ENCODE data around the gene MYBPHL. TPM values are rescaled to one million over a fixed set of nuclear protein-coding genes. Genes with fewer than 3 reads are reported as not detected.
A peak's percentile ranks its signal among the peaks of the same experiment; 100 is the strongest.

Gene MYBPHL
- total RNA-seq, 1 donor from 2014 or later = 3.6 TPM

DNA sequence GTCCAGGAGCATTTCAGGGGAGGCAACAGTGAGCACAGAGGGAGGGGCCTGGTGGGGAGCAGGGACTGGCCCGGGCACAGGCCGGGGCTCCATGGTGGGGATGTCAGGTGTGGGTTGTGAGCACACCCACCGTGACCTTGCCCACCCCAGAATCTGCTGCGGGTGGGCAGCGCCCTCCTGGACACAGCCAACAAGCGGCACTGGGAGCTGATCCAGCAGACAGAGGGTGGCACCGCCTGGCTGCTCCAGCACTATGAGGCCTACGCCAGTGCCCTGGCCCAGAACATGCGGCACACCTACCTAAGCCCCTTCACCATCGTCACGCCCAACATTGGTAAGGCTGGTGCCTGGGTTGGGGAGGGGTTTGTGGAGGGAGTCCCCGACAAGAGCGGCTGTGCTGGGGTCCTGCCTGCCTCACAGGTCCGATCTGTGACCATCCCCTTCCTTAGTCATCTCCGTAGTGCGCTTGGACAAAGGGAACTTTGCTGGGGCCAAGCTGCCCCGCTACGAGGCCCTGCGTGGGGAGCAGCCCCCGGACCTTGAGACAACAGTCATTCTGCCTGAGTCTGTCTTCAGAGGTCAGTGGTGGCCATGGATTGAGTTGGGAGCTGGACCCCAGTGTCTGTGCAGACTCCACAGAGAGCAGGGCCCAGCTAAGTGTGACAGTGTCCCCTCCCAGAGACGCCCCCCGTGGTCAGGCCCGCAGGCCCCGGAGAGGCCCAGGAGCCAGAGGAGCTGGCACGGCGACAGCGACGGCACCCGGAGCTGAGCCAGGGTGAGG lies 38.2 kb downstream of the MYBPHL start:
- H3K36me3 ChIP-seq = no peaks in the 10 kb centered on the region
- no peak overlapping the region for H3K27ac ChIP-seq
- H3K4me3 ChIP-seq = no peak overlapping the region
- H3K9me3 ChIP-seq = no peaks in the 10 kb centered on the region
- intact Hi-C loops (cut with DNase I) = no loop called here
- DNase-seq (peak; percentile 54), ATAC-seq (no peak)
- H3K27me3 ChIP-seq = no peaks in the 10 kb centered on the region
- TF ChIP-seq, protein P1, sequence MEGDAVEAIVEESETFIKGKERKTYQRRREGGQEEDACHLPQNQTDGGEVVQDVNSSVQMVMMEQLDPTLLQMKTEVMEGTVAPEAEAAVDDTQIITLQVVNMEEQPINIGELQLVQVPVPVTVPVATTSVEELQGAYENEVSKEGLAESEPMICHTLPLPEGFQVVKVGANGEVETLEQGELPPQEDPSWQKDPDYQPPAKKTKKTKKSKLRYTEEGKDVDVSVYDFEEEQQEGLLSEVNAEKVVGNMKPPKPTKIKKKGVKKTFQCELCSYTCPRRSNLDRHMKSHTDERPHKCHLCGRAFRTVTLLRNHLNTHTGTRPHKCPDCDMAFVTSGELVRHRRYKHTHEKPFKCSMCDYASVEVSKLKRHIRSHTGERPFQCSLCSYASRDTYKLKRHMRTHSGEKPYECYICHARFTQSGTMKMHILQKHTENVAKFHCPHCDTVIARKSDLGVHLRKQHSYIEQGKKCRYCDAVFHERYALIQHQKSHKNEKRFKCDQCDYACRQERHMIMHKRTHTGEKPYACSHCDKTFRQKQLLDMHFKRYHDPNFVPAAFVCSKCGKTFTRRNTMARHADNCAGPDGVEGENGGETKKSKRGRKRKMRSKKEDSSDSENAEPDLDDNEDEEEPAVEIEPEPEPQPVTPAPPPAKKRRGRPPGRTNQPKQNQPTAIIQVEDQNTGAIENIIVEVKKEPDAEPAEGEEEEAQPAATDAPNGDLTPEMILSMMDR (IDR thresholded peaks at IDR 0.05) = no peak
- H3K4me1 ChIP-seq = peaks cover 4% of the 10 kb centered on the region

DNA sequence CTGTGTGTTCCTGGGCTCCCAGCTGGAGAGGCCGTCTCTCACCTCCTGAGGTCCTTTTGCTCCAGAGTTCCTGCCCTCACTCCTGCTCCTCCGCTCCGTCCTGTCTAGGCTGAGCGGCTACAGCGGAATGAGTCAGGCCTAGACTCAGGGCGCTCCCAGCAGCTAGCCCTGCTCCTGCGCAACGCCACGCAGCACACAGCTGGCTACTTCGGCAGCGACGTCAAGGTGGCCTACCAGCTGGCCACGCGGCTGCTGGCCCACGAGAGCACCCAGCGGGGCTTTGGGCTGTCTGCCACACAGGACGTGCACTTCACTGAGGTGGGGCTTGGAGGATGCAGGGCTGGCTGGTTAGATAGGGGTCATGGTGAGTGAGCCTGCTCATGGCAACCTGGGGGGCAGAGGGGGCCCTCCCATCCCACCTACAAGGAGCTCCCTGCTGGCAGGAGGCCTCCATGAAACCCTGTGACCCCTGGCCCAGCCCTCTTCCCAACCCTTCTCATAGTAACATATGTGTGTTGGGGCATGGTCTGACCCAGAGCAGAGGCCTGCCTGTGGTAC lies 39.0 kb downstream of the MYBPHL start:
- intact Hi-C loops (cut with DNase I) = no loop called here
- TF ChIP-seq, protein P1 (IDR thresholded peaks at IDR 0.05) = no peak
- no peaks in the 10 kb centered on the region for H3K9me3 ChIP-seq
- H3K27ac ChIP-seq = no peak overlapping the region
- no peaks in the 10 kb centered on the region for H3K36me3 ChIP-seq
- no peaks in the 10 kb centered on the region for H3K27me3 ChIP-seq
- no peak overlapping the region for H3K4me3 ChIP-seq
- peaks cover 7% of the 10 kb centered on the region for H3K4me1 ChIP-seq
- ATAC-seq (no peak), DNase-seq (no peak)

DNA sequence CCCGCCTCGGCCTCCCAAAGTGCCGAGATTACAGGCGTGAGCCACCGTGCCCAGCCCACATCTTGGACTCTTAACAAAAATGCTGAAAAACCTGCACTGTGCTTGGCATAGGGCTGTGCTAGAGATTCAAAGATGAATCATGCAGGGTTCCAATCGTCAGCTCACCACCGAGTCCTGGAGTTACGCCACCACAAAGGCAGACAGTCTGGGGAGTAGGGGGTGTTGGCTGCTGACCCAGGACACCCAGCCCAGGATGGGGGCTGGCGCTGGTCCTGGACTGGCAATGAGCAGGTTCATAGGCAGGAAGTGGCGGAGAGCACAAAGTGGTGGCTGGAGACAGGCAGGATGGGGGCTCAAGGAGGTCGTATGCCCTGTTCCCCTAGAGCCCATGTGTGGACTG lies 39.8 kb downstream of the MYBPHL start:
- Histone ChIP-seq H3K27me3 (no peaks in the 10 kb centered on the region), H3K4me1 (peaks cover 7% of the 10 kb centered on the region), H3K9me3 (no peaks in the 10 kb centered on the region), H3K27ac (no peak overlapping the region), H3K36me3 (no peaks in the 10 kb centered on the region), H3K4me3 (no peak overlapping the region)
- intact Hi-C loops (cut with DNase I) = no loop called here
- ATAC-seq (no peak), DNase-seq (no peak)
- TF ChIP-seq, protein P1 (IDR thresholded peaks at IDR 0.05) = no peak

DNA sequence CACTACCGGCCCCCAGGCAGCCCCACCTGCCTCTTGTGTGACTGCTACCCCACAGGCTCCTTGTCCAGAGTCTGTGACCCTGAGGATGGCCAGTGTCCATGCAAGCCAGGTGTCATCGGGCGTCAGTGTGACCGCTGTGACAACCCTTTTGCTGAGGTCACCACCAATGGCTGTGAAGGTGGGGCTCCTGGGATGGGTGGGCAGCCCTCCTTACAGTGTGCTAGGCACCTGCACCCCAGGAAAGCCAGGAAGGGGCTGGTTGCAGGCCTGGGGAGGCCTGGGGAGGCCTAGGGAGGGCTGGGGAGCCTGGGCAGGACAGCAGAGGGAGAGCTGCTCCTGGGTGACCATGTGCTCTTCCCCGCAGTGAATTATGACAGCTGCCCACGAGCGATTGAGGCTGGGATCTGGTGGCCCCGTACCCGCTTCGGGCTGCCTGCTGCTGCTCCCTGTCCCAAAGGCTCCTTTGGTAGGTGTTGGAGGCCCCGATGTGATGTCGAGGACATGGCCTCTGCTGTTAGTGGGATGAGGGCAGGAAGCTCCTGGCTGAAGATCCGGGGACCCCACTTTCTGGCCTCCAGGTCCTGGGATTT lies 41.0 kb downstream of the MYBPHL start:
- Histone ChIP-seq H3K4me3 (no peak overlapping the region), H3K4me1 (peaks cover 7% of the 10 kb centered on the region), H3K9me3 (no peaks in the 10 kb centered on the region), H3K27me3 (no peaks in the 10 kb centered on the region), H3K36me3 (no peaks in the 10 kb centered on the region), H3K27ac (no peak overlapping the region)
- intact Hi-C loops (cut with DNase I) = no loop called here
- ATAC-seq = no peak
- DNase-seq = no peak
- TF ChIP-seq, protein P1 (IDR thresholded peaks at IDR 0.05) = no peak

DNA sequence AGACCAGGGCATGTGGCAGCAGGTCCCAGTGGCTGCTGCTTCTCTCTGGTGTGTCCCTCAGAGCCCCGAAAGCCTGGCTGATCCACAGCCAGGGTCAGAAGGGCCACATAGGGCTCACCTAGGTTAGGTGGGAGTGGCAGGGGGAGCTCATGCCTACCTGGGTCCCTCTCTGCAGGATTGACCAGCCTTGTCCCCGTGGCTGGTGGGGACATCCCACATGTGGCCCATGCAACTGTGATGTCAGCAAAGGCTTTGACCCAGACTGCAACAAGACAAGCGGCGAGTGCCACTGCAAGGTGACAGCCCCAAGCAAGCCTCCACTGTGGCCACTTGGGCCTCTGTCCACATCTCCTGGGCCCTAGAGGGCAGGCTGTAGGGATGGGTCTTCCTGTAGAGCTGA lies 41.8 kb downstream of the MYBPHL start:
- ATAC-seq (no peak), DNase-seq (no peak)
- intact Hi-C loops (cut with DNase I) = no loop called here
- Histone ChIP-seq H3K9me3 (no peaks in the 10 kb centered on the region), H3K4me3 (no peak overlapping the region), H3K27me3 (no peaks in the 10 kb centered on the region), H3K36me3 (no peaks in the 10 kb centered on the region), H3K4me1 (peaks cover 7% of the 10 kb centered on the region), H3K27ac (no peak overlapping the region)
- TF ChIP-seq, protein P1 (IDR thresholded peaks at IDR 0.05) = no peak
